KOPT-K1 (cell line): ENCODE measurements around the gene CFLAR.
"Not testable (repeated sequence)": the region's sequence is repeated elsewhere in the genome, so short reads cannot be mapped to it uniquely, and the experiment has no call there.

Experiments
- H3K27ac ChIP-seq: fragments of 200-600 bp; sonication (generic); 2 replicates; pipeline ENCODE4 v1.5.1; 2016; ENCODE audit warnings: antibody characterized with exemption, mild to moderate bottlenecking, low read depth, low read length; ENCODE audit not compliant: poor library complexity, severe bottlenecking
- H3K36me3 ChIP-seq: fragments of 200-600 bp; sonication (generic); 2 replicates; pipeline ENCODE4 v1.5.1; 2017; ENCODE audit warnings: antibody characterized with exemption, mild to moderate bottlenecking, low read length, moderate library complexity; ENCODE audit not compliant: insufficient read depth
- H3K9me3 ChIP-seq: fragments of 200-600 bp; sonication (generic); 2 replicates; pipeline ENCODE4 v1.5.1; 2017; ENCODE audit warnings: antibody characterized with exemption, low read length, mild to moderate bottlenecking; ENCODE audit not compliant: insufficient read depth, poor library complexity, severe bottlenecking

CFLAR gene

DNA sequence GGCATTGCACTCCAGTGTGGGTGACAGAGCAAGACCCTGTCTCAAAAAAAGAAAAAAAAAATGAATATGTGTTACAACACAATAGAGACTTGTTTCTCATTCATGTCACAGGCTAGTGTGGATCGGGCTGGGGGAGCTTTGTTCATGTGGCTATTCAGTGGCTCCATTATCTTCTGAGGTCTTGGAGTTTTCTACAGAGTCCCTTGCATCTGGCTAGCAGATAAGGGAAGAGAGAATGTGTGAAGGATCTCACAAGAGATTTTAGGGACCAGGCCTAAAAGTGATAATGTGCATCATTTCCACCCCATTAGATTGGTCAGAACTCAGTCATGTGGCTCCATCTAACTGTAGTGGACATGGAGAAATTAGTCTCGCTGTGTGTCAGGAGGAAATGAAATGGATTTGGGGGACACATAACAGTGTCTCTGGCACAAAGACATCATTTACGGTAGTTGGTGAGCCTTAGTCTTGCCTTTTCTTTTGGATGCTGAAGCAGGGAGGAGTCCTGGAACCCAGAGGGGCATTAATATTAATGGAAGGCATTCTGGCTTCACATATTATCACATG is 34.6 kb downstream of the CFLAR start:
- H3K36me3 ChIP-seq: peaks cover 37% of the 10 kb centered on the region
- H3K27ac ChIP-seq: no peak overlapping the region
- no peaks in the 10 kb centered on the region for H3K9me3 ChIP-seq

DNA sequence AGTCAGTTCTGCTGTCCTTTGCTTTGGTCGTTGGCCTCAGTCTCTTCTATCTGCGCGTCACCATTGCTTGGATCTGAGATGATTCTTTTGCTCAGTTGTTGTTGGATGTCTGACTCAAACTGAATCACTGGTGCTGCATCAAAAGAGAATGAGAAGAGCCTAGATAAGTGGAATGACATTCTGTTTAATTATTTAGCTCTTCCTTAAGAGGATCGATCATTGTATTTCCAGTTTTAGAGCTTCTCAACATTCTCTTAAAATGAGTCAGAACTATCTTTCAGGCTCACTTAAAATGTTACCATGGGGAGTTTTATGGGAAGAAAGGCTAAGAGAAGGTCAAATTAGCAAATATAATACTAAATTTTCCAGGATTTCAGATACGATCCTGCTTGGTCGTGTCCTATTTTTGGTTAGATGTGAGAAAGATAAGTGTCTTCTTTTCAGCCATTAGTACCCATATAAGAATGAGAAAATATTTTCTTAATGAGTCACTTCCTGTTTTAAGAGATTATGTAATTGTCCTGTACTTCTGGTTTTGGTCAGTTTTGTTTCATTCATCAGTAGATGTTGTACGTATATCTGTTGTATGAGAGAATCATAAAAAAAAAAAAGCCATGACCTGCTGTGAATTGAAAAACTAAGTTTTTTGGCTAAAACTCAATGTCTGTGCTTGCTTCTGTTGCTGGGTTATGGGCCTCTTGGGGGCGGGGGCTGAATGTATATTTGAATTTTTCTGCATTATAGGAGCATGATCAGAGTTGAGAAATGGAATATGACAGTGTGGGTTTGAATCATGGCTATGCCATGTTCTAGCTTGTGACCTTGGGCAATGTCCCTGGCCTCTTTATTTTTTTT is 35.4 kb downstream of the CFLAR start:
- Histone ChIP-seq H3K36me3 (peaks cover 44% of the 10 kb centered on the region), H3K27ac (no peak overlapping the region), H3K9me3 (no peaks in the 10 kb centered on the region)

DNA sequence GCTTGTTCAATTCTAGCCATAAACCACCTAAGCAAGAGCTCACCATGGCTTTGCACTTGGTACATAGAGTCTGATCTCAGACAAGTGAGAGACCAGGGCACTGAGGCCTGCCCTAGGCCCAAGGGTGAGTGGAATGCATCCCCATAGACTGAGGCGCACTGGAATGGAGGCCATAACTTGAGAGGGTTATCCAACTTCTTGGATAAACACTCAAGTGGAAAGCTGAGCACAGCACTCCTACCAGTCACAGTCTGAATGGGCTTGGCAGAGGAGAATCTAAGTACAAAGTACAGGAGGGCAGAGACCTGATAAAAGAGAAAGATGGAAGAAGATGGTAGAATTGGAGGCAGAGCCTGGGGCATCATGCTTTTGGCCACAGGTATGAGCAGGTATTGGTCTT is 36.6 kb downstream of the CFLAR start:
- no peaks in the 10 kb centered on the region for H3K9me3 ChIP-seq
- H3K36me3 ChIP-seq: peaks cover 54% of the 10 kb centered on the region
- H3K27ac ChIP-seq: no peak overlapping the region

DNA sequence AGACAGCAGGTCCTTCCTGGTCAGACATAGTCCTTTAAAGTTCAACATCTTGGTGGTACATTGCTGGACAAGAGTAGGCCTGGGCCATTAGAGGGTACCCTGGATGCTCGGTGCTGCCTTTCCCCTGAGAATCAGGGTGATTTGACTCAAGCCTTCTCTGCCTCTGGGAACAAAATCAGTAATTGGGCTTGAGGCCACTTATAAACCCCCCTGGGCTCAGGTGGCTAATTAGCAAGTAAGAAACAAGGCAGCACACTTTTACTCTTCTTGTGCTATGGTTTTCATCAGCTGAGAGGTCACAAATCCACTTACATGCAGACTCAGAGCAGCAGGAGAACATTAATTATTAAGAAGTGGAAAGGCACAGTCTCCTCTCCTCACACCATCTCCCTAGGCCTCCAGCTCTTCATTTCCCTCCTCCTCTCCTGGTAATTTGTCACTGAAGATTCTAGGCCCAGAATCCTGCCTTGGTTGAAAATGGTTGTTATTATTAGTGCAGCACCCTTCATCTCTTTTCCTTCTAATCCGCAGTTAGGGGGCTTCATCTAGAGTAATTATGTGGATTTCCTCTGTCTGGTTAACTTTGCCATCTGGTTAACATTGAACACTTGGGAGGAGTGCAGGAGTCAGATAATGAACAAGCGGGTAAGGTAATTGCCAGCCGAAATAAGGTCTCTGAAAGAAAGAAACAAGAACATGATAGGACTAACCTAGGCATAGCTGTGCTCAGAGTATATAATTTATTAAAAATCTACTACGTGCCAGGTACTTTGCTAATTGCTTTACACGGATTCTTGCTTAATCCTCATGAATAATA is 37.2 kb downstream of the CFLAR start:
- H3K36me3 ChIP-seq: peaks cover 57% of the 10 kb centered on the region
- H3K9me3 ChIP-seq: no peaks in the 10 kb centered on the region
- H3K27ac ChIP-seq: no peak overlapping the region

DNA sequence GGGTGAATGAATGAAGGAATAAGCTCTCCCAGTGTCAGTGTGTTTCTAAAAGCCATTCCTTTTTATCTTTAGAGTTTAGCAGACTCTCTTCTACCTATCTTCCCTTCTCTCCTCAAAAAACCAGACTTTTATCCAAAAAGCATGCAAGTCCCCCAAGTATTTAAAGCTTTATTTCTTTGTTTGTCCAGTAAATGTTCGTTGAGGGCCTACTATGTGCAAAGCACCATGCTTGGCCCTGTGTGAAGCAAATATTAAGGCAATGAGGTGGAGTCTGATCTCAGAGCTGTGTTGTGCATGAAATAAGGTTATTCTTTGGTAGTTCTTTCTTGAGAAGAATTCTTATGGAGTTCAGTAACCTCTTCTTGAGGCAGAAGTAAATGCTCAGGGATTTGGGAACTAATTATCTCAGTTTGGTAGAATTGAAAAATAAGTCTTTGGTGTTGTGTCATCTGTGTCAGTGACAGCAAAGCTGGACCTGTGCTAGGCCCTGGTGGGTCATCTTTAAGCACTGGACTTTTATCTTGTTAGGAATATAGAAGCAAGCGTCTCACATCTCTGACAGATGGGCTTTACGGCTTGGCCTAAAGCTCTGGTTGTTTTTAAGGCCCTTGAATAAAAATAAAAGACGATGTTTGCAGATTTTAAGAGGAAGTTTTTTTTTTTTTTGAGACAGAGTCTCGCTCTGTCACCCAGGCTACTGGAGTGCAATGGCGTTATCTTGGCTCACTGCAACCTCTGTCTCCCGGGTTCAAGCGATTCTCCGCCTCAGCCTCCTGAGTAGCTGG is 38.8 kb downstream of the CFLAR start:
- H3K9me3 ChIP-seq: no peaks in the 10 kb centered on the region
- H3K36me3 ChIP-seq: peaks cover 56% of the 10 kb centered on the region
- H3K27ac ChIP-seq: no peak overlapping the region

DNA sequence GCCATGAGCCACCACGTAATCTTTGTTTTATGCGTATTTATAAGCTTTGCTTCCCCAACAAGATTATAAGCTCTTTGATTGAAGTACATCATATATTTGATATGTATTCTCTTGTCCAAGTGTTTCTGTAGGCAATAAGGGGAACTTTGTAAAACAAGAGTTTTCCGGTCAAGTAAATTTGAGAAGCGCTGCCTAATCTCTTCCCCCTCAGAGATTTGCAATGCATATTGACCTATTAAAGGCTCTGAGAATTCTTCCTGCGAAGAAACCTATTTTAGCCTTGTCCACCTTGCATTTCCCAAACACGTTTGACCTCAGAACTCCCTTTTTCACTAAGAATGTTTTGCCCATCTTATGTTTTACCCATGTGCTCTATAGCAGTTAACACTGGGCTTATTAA is 40.1 kb downstream of the CFLAR start:
- H3K36me3 ChIP-seq: peaks cover 56% of the 10 kb centered on the region
- no peak overlapping the region for H3K27ac ChIP-seq
- H3K9me3 ChIP-seq: no peaks in the 10 kb centered on the region

DNA sequence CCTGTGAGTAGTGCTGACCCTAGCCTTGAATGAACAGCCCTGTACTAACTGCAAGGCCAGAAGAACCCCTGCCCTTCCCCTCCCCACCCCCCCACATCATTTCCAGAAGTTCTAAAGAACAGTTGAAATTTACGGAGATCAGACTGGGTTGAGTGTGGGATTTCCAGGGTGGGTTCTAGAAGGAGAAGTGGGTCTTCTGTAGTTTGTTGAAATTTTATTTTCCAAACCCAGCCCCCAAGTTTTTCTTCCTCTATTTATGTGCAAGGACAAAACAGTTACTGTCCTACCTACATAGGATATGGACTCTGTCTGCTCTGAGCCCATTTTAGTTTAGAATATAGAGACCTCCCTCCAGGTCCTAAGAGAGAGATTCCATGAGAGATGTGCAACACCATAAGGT is 40.7 kb downstream of the CFLAR start:
- H3K27ac ChIP-seq: no peak overlapping the region
- no peaks in the 10 kb centered on the region for H3K9me3 ChIP-seq
- peaks cover 55% of the 10 kb centered on the region for H3K36me3 ChIP-seq

DNA sequence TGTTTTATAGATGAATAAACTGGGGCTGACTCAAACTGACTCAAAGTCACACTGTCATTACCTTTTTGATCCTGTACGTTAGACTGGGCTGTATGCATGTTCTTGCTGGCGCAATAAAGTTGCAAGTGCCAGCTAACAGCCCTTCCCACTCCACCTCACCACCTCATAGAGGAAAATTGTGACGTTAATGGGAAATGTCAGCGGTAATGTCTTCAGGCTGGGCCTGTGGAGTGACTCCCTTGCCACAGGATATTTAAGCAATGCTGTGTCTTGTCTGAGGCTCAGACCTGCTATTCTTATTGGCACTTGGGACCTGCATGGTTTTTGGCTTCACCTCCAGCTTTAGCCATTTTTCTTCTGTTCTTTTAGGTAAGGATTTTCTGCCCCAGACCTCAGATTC is 41.7 kb downstream of the CFLAR start:
- peak overlapping the region; percentile 47 for H3K27ac ChIP-seq
- H3K9me3 ChIP-seq: no peaks in the 10 kb centered on the region
- H3K36me3 ChIP-seq: peaks cover 61% of the 10 kb centered on the region

DNA sequence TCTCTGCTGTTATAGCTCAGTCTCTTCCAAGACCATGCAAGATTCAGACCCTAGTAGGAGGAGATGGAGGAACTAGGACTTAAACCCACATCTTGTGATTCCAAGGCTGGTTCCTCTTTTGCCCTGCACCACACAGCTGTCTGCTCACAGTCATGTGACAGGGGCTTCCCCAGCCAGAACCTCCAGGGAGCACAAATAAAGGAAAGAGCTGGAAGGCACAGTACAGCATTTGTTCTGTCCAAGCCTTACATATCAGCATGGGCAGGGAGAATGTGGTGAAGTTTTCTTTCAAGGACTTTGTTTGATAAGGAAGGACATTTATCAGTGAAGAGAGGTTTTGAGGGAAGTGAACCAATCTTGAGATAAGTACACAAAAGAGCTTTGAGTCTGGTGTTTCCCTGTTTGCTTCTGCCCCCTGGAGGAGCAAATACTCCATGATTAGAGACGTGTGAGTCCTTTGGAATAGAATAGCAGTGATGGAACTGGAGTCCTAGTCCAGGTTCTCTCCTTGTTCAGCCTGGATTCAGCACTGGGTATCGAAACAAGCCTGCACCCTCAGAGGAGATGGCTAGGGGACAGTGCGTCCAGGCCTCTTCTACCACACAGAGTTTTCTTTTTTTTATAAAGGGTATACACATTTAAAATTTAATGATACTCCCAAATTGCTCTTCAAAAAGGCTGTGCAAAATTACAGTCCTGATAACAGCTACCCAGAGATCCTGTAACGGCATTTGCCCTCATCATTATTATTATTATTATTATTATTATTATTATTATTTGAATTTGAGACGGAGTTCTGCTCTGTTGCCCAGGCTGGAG is 42.4 kb downstream of the CFLAR start:
- peaks cover 61% of the 10 kb centered on the region for H3K36me3 ChIP-seq
- peak overlapping the region; percentile 47 for H3K27ac ChIP-seq
- H3K9me3 ChIP-seq: no peaks in the 10 kb centered on the region

DNA sequence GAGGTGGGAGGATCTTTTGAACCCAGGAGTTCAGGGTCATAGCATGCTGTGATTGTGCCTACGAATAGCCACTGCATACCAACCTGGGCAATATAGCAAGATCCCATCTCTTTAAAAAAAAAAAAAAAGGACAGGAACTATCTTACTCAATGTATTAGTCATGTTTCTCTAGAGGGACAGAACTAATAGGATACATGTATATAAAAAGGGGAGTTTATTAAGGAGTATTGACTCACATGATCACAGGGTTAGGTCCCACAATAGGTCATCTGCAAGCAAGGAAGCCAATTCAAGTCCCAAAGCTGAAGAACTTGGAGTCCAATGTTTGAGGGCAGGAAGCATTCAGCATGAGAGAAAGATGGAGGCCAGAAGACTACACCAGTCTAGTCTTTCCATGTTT is 48.2 kb downstream of the CFLAR start:
- H3K27ac ChIP-seq: no peak overlapping the region
- no peaks in the 10 kb centered on the region for H3K9me3 ChIP-seq
- H3K36me3 ChIP-seq: peaks cover 52% of the 10 kb centered on the region

DNA sequence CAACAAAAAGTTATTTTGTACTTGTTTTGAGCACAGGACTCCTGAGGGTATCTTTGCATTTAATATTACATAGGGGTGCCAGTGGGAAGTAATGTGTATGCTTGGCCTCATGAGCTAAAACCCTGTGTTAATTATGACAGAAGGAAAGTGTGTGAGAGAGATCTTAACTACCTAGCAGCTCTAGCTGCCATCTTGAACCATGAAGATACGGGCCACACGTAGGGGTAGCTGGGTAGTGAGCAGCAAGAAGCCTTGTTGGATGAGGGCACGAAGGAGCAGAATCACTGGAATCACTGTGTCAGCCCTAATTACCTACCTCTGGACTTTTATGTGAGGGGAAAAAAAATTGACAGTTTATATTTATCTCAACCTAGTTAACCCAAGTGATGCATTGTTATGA is 51.6 kb downstream of the CFLAR start:
- Histone ChIP-seq H3K27ac (no peak overlapping the region), H3K36me3 (peaks cover 30% of the 10 kb centered on the region), H3K9me3 (no peaks in the 10 kb centered on the region)

DNA sequence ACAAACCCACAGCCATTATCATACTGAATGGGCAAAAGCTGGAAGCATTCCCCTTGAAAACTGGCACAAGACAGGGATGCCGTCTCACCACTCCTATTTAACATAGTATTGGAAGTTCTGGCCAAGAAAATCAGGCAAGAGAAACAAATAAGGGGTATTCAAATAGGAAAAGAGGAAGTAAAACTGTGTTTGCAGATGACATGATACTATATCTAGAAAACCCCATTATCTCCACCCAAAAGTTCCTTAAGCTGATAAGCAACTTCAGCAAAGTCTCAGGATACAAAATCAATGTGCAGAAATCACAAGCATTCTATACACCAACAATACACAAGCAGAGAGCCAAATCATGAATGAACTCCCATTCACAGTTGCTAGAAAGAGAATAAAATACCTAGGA is 52.5 kb downstream of the CFLAR start:
- not testable (repeated sequence) for H3K9me3 ChIP-seq, H3K27ac ChIP-seq
- peaks cover 21% of the 10 kb centered on the region for H3K36me3 ChIP-seq

DNA sequence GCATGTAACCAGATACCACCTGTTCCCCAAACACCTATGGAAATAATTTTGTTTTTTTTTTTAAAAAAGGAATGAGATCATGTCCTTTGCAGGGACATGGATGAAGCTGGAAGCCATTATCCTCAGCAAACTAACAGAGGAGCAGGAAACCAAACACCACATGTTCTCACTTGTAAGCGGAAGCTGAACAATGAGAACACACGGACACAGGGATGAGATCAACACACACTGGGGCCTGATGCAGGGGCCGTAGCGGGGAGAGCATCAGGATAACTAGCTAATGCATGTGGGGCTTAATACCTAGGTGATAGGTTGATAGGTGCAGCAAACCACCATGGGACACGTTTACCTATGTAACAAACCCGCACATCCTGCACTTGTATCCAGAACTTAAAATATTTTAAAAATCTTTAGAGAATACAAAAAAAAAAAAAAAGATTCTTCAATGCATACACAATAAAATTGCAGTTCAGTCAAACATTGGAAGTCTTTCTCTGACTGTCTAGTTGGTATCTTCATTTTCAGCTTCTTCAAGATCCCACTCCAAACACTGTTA is 55.4 kb downstream of the CFLAR start:
- no peaks in the 10 kb centered on the region for H3K9me3 ChIP-seq
- H3K36me3 ChIP-seq: peaks cover 6% of the 10 kb centered on the region; the same call in 1 of the 2 replicates
- no peak overlapping the region for H3K27ac ChIP-seq

DNA sequence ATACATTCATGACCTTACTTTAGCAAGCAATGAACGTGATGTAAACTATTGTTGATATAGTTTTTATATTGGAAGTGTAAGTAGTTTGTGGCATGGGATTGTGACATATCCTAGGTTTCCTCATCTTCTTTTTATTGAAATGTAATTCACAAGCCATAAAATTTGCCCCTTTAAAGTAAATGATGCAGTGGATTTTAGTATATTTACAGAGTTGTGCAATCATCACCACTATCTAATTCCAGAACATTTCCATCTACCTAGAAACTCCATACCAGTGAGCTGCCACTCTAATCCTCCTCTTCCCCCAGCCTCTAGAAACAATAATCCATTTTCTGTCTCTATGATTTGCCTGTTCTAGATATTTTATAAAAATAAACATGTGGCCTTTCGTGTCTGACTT is 56.3 kb downstream of the CFLAR start:
- no peaks in the 10 kb centered on the region for H3K9me3 ChIP-seq
- peaks cover 3% of the 10 kb centered on the region; the same call in 1 of the 2 replicates for H3K36me3 ChIP-seq
- no peak overlapping the region for H3K27ac ChIP-seq
